ENCODE results near the gene CETP.

The CETP gene

GRCh38 chr16:56961851-56962281 lies at the start of gene CETP:
CETP (plus strand) TSS chr16:56961950; CDS start chr16:56961980, 30 bp downstream.
- H3K4me1 Mint-ChIP-seq (ENCODE audit: low read depth): peaks cover 22% of the 10 kb centered on the region
- no peaks in the 10 kb centered on the region for H3K9me3 Mint-ChIP-seq (ENCODE audit: low read depth)
- H3K27ac Mint-ChIP-seq: no peak within 1 kb of the TSS
- no peak within 1 kb of the TSS for H3K4me3 Mint-ChIP-seq
- no peaks in the 10 kb centered on the region for H3K36me3 Mint-ChIP-seq
- H3K27me3 Mint-ChIP-seq: no peaks in the 10 kb centered on the region

- Mint-ChIP-seq H3K4me3 (no peak overlapping the region), H3K27me3 (no peaks in the 10 kb centered on the region), H3K27ac (no peak overlapping the region), H3K4me1 (ENCODE audit: low read depth) (peaks cover 42% of the 10 kb centered on the region), H3K36me3 (no peaks in the 10 kb centered on the region), H3K9me3 (ENCODE audit: low read depth) (no peaks in the 10 kb centered on the region)
Measured at GRCh38 chr16:56912746-56913708, 48.7 kb upstream of the CETP start.

- Mint-ChIP-seq H3K4me1 (ENCODE audit: low read depth) (peaks cover 44% of the 10 kb centered on the region), H3K9me3 (ENCODE audit: low read depth) (no peaks in the 10 kb centered on the region), H3K27ac (no peak overlapping the region), H3K36me3 (no peaks in the 10 kb centered on the region), H3K4me3 (no peak overlapping the region), H3K27me3 (no peaks in the 10 kb centered on the region)
Measured at GRCh38 chr16:56914896-56915295, 46.9 kb upstream of the CETP start.

GRCh38 chr16:56915336-56916119 lies 46.2 kb upstream of the CETP start:
- Mint-ChIP-seq H3K36me3 (no peaks in the 10 kb centered on the region), H3K4me3 (no peak overlapping the region), H3K27ac (no peak overlapping the region), H3K27me3 (no peaks in the 10 kb centered on the region), H3K4me1 (ENCODE audit: low read depth) (peaks cover 39% of the 10 kb centered on the region), H3K9me3 (ENCODE audit: low read depth) (no peaks in the 10 kb centered on the region)

GRCh38 chr16:56916571-56917403 lies 45.0 kb upstream of the CETP start:
- no peaks in the 10 kb centered on the region for H3K27me3 Mint-ChIP-seq
- no peaks in the 10 kb centered on the region for H3K9me3 Mint-ChIP-seq (ENCODE audit: low read depth)
- H3K27ac Mint-ChIP-seq: peak overlapping the region; percentile 90
- H3K36me3 Mint-ChIP-seq: no peaks in the 10 kb centered on the region
- peak overlapping the region; percentile 61 for H3K4me3 Mint-ChIP-seq
- peaks cover 27% of the 10 kb centered on the region for H3K4me1 Mint-ChIP-seq (ENCODE audit: low read depth)

- H3K27me3 Mint-ChIP-seq: no peaks in the 10 kb centered on the region
- no peaks in the 10 kb centered on the region for H3K36me3 Mint-ChIP-seq
- peaks cover 19% of the 10 kb centered on the region for H3K4me1 Mint-ChIP-seq (ENCODE audit: low read depth)
- H3K4me3 Mint-ChIP-seq: no peak overlapping the region
- H3K9me3 Mint-ChIP-seq (ENCODE audit: low read depth): no peaks in the 10 kb centered on the region
- no peak overlapping the region for H3K27ac Mint-ChIP-seq
Measured at GRCh38 chr16:56918467-56919012, 43.2 kb upstream of the CETP start.

- H3K27ac Mint-ChIP-seq: no peak overlapping the region
Measured at GRCh38 chr16:56919099-56919800, 42.5 kb upstream of the CETP start.

GRCh38 chr16:56921571-56921970 lies 40.2 kb upstream of the CETP start:
- no peak overlapping the region for H3K27ac Mint-ChIP-seq
- no peak overlapping the region for H3K4me3 Mint-ChIP-seq
- H3K27me3 Mint-ChIP-seq: no peaks in the 10 kb centered on the region
- H3K4me1 Mint-ChIP-seq (ENCODE audit: low read depth): peaks cover 20% of the 10 kb centered on the region
- H3K9me3 Mint-ChIP-seq (ENCODE audit: low read depth): no peaks in the 10 kb centered on the region
- no peaks in the 10 kb centered on the region for H3K36me3 Mint-ChIP-seq

More at GRCh38 chr16:56919099-56919800, 42.5 kb upstream of the CETP start:
- Mint-ChIP-seq H3K4me1 (ENCODE audit: low read depth) (peaks cover 19% of the 10 kb centered on the region), H3K27me3 (no peaks in the 10 kb centered on the region), H3K4me3 (no peak overlapping the region), H3K9me3 (ENCODE audit: low read depth) (no peaks in the 10 kb centered on the region), H3K36me3 (no peaks in the 10 kb centered on the region)

GRCh38 chr16:56923481-56924091 lies 38.2 kb upstream of the CETP start:
- Mint-ChIP-seq H3K4me1 (ENCODE audit: low read depth) (peaks cover 4% of the 10 kb centered on the region), H3K27me3 (no peaks in the 10 kb centered on the region), H3K27ac (no peak overlapping the region)

GRCh38 chr16:56927471-56927870 lies 34.3 kb upstream of the CETP start:
- Mint-ChIP-seq H3K4me3 (no peak overlapping the region), H3K27ac (no peak overlapping the region), H3K4me1 (ENCODE audit: low read depth) (peaks cover 8% of the 10 kb centered on the region), H3K36me3 (no peaks in the 10 kb centered on the region), H3K9me3 (ENCODE audit: low read depth) (no peaks in the 10 kb centered on the region), H3K27me3 (no peaks in the 10 kb centered on the region)

More at GRCh38 chr16:56923481-56924091, 38.2 kb upstream of the CETP start:
- no peaks in the 10 kb centered on the region for H3K9me3 Mint-ChIP-seq (ENCODE audit: low read depth)
- H3K36me3 Mint-ChIP-seq: no peaks in the 10 kb centered on the region
- no peak overlapping the region for H3K4me3 Mint-ChIP-seq

GRCh38 chr16:56929639-56930038 lies 32.1 kb upstream of the CETP start:
- Mint-ChIP-seq H3K27ac (no peak overlapping the region), H3K4me3 (no peak overlapping the region), H3K36me3 (peaks cover 5% of the 10 kb centered on the region), H3K4me1 (ENCODE audit: low read depth) (peaks cover 13% of the 10 kb centered on the region), H3K9me3 (ENCODE audit: low read depth) (no peaks in the 10 kb centered on the region), H3K27me3 (no peaks in the 10 kb centered on the region)

- H3K4me1 Mint-ChIP-seq (ENCODE audit: low read depth): peaks cover 21% of the 10 kb centered on the region
- H3K27me3 Mint-ChIP-seq: no peaks in the 10 kb centered on the region
- H3K36me3 Mint-ChIP-seq: peaks cover 8% of the 10 kb centered on the region
- no peaks in the 10 kb centered on the region for H3K9me3 Mint-ChIP-seq (ENCODE audit: low read depth)
- peak overlapping the region; percentile 95 for H3K27ac Mint-ChIP-seq
- peak overlapping the region; percentile 61 for H3K4me3 Mint-ChIP-seq
Measured at GRCh38 chr16:56930486-56931270, 31.1 kb upstream of the CETP start.
